ENCODE data around the gene CISD3.
A peak's percentile ranks its signal among the peaks of the same experiment; 100 is the strongest.
"Not testable (repeated sequence)": the region's sequence is repeated elsewhere in the genome, so short reads cannot be mapped to it uniquely, and the experiment has no call there.

CISD3 gene

DNA sequence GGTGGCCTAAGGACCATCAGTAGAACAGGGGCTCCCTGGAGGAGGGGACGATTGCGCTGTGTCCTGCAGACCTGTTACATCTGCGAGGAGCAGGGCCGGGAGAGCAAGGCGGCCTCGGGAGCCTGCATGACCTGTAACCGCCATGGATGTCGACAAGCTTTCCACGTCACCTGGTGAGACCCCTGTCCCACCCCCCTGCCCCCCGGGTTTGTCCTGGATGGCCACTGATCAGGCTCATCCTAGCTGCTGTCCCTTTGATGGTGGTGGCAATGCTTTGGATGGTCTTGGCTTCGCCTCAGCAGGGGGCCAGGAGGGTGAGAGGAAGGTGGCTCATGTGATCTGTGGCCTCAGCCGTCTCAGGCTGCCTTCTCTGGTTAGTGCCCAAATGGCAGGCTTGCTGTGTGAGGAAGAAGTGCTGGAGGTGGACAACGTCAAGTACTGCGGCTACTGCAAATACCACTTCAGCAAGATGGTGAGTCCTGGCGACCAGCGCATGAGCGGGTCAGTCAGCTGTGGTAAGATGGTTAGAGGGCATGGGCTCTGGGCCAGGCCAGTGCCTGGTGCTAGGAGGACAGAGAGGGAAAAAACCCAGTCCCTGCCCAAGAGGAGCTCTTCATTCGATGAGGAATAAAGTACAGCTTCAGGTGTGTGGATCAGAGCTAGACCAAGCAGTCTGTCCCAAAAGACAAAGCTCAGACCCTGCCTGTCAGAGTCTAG, 20.9 kb upstream of the CISD3 start:
- DNase-seq = no peak

DNA sequence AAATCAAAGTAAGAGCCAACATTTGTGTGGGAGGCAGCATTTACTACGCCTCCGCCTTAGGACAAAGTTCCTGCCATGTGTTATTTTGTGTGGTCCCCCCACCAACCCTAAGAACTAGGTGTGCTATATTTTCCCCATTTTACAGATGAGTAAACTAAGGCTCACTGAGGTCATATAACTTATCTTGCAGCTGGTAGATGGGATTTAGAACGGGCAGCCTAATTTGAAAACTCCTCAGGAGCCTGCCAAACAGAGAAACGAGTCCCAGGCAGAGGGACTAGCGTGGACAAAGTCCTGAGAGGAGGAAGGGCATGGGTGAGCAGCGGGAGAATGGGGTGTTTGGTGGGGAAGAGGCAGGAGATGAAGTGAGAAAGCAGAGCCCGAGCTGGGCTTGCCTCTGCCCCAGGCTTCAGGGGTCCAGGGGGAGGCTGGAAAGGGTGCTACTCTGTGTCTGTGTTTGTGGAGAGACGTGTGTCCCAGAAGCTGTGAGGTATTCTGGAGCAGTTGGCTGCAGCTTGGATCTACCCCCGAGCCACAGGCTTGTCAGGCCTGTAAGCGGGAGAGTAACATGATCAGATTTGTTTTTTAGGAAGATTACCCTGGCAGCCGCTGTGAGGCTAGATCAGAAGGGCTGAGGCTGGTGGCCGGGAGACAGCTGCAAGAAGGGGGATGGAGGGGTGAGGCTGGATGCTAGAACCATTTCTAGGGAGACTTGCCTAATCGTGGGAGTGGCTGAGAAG, 20.1 kb upstream of the CISD3 start:
- DNase-seq = no peak

DNA sequence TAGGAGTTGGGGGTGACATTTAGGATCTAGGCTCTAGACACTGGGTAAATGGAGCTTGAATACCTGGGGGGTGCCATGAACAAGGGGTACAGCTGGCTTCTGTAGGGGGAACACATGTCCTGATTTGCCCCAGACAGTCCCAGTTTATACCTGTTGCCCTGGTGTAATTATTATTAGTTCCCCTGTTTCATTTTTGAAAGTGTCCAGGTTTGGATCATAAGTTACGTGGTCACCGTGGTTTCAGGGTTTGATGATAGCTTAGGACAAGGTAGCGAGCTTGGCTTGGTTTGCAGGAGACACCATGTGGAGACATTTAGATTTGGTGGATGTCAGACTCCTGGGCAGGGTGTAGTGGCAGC, 19.6 kb upstream of the CISD3 start:
- no peak for DNase-seq

DNA sequence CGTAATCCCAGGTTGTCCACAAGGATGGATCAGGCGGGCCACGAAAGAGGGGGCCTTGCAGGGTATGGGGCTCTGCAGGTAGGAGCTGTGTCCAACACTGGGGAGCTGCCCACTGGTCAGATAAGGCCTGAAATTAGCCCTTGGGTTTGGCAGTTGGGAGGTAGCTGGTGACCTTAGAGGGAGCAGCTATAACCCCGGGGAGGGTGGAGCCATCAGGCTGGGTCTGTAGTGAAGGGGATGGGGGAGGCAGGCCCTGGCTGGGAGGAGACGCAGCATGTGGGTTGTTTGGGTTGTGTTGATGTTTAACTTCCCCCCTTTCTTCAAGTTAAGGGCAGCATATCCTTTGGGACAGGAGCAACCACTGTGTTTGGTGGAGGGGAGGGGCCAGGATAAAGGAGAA, 19.2 kb upstream of the CISD3 start:
- no peak for DNase-seq

DNA sequence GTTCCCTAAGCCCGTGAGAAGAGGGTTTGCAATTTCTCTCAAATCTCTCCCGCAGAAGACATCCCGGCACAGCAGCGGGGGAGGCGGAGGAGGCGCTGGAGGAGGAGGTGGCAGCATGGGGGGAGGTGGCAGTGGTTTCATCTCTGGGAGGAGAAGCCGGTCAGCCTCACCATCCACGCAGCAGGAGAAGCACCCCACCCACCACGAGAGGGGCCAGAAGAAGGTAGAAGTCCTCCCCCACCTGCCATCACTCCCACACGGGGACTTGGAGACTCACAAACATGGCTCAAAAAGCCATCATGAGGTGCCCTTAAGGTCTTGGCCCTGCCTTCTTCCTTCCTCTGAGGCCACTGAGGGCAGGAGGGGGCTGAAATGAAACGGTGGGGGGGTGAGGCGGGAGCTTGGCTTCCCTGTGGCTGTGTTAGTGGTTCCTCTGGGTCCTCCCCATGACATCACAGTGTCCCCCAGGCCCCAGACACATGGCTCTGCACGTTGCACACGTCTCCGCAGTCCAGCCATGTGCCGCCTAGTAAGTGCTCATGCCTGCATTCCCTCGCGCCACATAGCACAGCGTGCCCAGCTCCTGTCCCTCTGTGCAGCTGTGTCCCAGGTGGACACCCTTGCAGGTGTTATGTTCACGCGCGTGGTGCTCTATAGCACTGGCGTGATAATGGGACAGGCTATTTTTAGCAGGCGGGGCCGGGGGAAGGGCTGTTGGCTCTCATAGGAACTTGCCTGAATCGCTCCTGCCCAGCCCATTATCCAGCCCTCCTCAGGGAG, 18.2 kb upstream of the CISD3 start:
- DNase-seq = no peak

DNA sequence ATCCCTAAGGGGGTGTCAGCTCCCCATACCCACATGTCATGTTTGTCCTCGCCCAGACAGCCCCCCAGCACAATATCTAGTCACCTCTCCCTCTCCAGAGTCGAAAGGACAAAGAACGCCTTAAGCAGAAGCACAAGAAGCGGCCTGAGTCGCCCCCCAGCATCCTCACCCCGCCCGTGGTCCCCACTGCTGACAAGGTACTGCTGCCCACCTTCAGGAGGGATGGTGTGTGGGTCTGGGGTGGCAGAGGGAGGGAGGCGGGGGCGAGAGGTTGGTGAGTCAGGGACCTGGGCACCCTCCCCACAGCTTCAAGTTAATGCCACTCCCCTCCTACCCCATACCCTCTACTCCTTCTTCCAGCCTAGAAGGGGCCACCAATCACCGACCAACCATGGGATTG, 17.5 kb upstream of the CISD3 start:
- no peak for DNase-seq

DNA sequence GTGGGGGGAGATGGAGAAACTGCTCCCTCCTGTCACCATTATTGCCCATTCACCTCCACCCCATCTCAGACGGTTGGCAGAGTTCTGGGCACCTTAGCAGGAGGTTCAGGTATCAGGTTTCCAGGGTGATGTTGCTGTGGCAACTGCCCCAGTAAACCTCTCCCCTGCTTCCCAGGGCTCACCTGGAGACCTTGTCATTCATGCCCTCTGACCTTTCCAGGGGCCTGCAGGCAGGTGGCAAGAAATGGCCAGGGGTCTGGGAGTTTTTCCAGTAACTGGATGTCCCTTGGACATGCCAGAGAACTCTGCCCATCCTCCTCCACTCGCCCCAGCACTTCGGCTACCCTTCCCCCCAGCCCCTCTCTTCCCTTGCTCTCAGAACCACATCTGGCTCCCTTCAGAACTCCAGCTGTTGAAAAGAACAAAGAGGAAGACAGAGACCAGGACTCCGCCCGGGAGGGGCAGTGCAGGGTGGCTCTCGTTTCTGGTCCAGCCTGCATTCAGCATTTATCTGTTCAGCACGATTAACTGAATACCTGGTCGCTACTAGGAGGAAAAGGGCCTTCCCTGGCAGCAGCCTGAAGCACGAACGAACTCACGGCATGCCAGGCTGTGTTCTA, 16.6 kb upstream of the CISD3 start:
- DNase-seq = no peak

DNA sequence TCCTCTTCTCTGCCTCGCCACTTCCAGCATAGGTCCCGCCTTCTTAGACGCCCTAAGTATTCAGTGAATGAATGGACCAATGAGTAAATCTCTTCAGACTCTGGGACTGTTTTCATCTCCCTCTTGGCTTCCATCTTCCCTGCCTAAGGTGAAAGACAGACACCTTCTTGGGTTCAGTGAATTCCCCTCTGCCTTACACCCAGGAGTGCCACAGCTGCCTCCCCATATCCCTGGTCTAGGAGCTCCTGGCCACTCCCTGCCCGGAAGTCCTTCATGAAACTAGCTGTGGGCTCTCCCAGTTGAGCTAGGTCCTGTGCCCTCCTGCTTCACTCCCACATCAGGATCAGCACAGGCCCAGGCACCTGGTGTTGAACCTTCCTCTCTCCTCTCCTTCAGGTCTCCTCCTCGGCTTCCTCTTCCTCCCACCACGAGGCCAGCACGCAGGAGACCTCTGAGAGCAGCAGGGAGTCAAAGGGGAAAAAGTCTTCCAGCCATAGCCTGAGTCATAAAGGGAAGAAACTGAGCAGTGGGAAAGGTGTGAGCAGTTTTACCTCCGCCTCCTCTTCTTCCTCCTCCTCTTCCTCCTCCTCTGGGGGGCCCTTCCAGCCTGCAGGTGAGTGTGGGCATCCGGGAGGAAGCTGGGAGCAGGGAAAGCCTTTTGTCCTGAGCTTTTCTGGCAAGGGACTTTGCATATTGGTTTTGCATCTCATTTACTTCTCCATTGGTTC, 14.8 kb upstream of the CISD3 start:
- no peak for DNase-seq

DNA sequence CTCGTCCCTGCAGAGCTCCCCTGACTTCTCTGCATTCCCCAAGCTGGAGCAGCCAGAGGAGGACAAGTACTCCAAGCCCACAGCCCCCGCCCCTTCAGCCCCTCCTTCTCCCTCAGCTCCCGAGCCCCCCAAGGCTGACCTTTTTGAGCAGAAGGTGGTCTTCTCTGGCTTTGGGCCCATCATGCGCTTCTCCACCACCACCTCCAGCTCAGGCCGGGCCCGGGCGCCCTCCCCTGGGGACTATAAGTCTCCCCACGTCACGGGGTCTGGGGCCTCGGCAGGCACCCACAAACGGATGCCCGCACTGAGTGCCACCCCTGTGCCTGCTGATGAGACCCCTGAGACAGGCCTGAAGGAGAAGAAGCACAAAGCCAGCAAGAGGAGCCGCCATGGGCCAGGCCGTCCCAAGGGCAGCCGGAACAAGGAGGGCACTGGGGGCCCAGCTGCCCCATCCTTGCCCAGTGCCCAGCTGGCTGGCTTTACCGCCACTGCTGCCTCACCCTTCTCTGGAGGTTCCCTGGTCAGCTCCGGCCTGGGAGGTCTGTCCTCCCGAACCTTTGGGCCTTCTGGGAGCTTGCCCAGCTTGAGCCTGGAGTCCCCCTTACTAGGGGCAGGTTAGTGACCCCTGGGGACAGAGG, 13.7 kb upstream of the CISD3 start:
- DNase-seq = no peak

DNA sequence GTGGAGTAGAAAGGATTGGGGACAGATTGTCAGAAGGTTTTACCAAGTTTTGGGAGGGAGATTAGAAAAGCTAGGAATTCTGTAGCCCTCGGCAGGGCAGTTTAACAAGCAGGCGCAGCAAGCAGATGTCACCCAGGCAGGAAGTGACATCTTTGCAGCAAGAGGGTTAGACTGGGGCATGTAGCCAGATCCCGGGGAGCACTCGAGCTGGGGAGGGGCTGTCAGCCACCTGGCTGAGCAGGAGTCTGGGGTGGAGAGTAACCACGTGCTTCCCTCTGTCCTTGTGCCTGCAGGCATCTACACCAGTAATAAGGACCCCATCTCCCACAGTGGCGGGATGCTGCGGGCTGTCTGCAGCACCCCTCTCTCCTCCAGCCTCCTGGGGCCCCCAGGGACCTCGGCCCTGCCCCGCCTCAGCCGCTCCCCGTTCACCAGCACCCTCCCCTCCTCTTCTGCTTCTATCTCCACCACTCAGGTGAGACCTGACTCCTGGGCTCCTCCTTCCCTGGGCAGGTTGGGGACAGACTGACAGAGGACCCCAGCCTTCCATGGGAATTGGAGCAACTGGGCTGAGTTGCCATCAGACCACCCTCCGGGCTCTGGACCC, 12.9 kb upstream of the CISD3 start:
- DNase-seq = no peak

DNA sequence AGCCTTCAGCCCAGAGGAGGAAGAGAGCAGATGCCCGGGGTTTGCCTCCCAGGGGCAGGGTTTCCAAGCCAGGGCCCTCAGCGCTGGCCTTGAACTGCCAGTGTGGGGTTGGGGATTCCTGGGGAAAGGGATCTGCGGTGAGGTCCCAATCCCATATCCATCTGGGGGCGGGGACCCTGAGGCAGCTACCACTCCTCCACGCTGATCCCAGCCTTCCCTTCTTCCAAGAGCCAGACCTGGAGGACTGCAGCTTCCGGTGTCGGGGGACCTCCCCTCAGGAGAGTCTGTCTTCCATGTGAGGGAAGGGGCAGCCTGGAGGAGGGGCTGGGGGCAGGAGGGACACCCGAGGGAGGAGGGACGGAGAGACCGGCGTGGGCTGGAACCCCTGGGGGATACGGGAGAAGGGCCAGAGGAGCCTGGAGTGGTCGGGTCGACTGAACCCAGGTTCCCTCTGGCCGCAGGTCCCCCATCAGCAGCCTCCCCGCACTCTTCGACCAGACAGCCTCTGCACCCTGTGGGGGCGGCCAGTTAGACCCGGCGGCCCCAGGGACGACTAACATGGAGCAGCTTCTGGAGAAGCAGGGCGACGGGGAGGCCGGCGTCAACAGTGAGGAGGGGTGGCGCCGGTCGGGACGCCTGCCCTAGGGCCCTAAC, 10.7 kb upstream of the CISD3 start:
- no peak for DNase-seq

DNA sequence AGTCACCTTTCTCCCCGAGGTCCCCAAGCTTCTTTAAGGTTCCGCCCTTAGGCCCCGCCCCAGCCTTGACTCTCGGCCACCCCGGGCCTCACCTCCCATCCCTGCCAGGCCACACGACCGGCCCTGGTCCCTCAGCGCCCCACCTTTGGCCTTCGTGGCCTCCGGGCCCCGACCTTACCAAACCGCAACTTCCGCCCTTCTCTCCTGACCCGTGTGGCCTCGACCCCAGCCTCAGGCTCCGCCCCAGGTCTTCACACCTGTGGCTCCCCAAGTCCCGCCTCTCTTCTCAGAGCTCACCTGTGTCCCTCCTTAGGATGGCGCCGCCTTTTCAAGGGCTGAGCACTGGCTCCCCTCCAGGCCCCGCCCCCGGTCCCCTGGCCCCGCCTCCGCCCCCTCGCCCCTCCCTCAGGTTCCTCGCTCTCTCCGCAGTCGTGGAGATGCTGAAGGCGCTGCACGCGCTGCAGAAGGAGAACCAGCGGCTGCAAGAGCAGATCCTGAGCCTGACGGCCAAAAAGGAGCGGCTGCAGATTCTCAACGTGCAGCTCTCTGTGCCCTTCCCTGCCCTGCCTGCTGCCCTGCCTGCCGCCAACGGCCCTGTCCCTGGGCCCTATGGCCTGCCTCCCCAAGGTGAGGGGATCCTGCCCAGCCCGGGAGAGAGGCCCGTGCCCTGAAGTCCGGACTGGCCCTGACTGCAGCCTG, 10.0 kb upstream of the CISD3 start:
- DNase-seq = no peak

DNA sequence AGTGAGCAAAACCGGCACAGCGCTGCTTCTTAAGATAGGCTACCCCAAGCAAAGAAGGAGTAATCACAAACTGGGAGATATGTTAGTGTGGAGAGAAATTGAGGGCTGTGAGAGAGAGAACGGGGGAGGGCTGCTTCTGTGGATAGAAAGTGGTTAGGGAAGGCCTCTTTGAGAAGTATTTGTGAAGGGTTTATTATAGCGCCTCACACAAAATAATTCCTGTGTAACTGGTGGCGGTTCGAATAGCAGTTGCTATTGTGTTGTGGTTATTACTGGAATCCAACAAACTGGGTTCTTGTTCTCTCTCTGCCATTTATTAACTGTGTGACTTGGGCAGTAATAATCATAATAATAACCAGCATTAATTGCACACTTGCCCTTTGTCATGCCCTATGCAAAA, 9.2 kb upstream of the CISD3 start:
- DNase-seq = no peak

DNA sequence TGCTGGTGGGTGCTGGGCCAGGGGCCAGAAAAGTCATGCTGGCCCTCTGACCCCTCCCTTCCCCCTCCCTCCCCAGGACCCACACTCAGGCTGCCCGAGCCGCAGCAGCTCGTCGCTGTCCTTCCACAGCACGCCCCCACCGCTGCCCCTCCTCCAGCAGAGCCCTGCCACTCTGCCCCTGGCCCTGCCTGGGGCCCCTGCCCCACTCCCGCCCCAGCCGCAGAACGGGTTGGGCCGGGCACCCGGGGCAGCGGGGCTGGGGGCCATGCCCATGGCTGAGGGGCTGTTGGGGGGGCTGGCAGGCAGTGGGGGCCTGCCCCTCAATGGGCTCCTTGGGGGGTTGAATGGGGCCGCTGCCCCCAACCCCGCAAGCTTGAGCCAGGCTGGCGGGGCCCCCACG, 8.3 kb upstream of the CISD3 start:
- DNase-seq = no peak

DNA sequence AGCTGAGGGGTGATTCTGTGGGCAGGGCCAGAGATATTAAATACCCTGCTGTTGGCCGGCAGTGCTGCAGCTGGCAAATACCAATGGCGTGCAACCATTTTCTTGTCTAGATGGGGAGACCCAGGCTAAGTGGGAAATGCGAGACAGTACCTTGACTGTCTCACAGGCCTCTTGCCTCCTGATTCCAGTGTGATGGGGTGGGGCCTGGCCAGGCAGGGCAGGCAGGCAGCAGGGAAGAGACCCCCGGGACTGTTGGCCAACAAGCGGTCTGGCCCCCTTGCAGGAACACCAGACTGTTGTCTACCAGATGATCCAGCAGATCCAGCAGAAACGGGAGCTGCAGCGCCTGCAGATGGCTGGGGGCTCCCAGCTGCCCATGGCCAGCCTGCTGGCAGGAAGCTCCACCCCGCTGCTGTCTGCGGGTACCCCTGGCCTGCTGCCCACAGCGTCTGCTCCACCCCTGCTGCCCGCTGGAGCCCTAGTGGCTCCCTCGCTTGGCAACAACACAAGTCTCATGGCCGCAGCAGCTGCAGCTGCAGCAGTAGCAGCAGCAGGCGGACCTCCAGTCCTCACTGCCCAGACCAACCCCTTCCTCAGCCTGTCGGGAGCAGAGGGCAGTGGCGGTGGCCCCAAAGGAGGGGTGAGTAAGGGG, 5.7 kb upstream of the CISD3 start:
- DNase-seq = peak; percentile 69

DNA sequence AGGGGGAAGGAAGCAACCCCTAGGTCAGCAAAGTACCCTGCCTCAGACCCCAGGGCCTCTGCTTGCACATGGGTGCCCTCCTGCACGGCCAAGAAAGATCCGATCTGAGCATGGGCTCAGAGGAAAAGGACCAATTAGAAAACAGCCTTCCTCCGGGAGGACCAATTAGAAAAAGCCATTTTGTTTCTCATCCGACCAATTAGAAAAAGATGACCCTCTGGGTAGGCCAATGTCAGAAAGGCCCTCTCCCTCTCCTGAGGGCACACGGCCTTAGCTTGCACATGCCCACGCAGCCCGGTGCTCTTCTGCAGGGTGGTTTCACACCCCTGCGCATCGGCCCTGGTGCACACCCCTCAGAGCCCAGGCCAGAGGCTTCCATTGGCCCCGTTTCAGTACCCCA, 5.1 kb upstream of the CISD3 start:
- DNase-seq = no peak

DNA sequence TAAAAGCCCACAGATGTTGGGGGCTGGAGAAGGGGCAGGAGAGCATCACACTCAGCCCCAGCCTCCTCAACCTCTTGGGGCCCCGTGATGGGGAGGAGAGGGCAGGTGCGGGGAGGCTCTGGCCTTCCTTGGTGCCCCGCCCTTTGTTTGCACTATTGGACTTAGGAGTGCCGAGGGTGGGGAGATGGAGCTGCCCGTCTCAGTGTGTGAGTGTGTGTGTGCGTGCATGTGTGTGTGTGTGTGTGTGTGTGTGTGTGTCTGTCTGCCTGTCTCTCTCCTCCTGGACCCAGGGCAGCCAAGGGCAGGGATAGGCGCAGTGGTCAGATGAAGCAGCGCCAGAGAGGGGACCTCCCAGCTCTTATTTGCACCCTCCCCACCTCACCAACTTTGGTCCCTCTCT, 4.0 kb upstream of the CISD3 start:
- DNase-seq = not testable (repeated sequence)

DNA sequence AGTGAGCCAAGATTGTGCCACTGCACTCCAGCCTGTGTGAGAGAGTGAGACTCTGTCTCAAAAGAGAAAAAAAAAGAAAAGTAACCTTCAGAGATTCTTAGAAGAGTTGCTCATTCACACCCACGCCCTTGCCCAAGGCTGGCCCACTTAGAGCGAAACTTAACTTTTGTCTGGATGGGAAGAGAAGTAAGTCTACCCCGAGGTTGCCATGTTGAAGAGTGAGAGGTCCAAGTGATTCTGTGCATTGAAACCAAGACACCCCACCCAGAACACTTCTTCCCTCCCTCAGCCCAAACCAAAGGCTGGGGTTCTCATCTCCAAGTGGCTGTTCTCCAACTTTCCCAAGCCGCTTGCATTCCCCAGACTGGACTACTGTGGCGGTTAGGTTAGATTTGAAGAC, 2.4 kb upstream of the CISD3 start:
- DNase-seq = no peak

DNA sequence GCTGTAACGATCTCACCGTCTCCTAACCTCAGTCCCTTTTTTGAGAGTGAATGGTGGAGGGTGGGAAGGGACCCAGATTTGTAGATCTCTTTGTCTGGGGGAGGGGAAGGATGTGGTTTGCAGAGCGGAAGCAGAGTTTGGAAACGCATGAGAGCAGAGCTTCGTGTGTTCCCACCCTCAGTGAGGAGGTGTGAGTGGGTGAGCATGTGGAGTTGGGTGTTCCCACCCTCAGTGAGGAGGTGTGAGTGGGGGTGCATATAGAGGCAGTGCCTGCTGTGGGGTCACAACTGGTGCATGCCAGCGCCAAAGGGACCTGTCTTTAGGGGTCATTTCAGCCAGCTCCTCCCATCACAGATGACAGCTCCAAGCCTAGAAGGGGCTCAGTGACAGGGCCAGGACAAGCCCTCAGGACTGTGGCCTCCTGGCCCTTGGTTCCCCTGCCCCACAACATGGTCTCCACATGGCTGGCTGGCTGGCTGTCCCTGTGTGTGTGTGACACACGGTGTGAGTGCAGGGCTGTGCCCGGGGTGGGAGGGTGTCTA, 1.8 kb upstream of the CISD3 start:
- DNase-seq = no peak

DNA sequence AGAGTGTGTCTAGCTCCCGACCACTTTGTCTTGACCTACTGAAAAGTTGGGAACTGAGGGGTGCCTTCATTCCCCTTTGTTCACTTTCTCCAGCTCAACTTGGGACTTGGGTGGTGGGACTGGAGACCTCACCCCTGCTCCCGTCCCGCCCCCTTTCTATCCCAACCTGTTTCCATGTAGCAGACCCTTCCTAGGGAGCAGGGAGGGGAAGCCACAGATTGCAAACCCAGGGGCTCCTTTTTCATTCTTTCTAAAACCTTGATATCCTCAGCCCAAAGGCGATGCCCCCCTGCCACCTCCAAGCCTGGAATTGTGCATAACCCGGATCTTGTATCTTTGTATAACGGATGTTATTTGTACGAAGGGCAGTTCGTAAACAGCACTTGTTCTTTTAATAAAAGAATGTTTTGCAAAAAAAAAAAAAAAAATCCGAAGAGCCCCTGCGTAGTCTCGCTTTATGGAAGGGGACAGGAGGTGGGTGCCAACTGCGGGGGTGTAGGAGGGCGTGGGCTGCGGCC, 714 bp upstream of the CISD3 start:
- DNase-seq = no peak

Measured in hematopoietic multipotent progenitor cell treated with erythropoietin and hydrocortisone succinate and interleukin-3 and kit ligand, for 8 days (in vitro differentiated cells).